Gastroesophageal sphincter (tissue), 4 donors: ENCODE results near the gene CALU. TPM values are rescaled to one million over a fixed set of nuclear protein-coding genes. Genes with fewer than 3 reads are reported as not detected.
A peak's percentile ranks its signal among the peaks of the same experiment; 100 is the strongest.

Experiments used
- ATAC-seq: fragments of 150-250 bp; one replicate; pipeline ENCODE4 v1.9.1; 2016; ENCODE audit warnings: mild to moderate bottlenecking, moderate library complexity
- H3K27ac ChIP-seq, 4 donors: fragments of 200-600 bp; sonication (generic) in 3 of 4; 1 replicate in 3 of 4; 2 replicates in 1 of 4; pipeline ENCODE4 v1.5.1; 2016 to 2019
- H3K27me3 ChIP-seq: fragments of 200-600 bp; sonication (generic); one replicate; pipeline ENCODE4 v1.5.1; 2019
- H3K36me3 ChIP-seq, 2 donors: fragments of 200-600 bp; sonication (generic); one replicate each; pipeline ENCODE4 v1.5.1; 2019; ENCODE audit warnings: control low read depth in 1 of 2
- H3K4me1 ChIP-seq, 3 donors: fragments of 200-600 bp; sonication (generic); 1 replicate in 2 of 3; 2 replicates in 1 of 3; pipeline ENCODE4 v1.5.1; 2016 to 2019; ENCODE audit warnings: control low read depth in 2 of 3
- H3K4me3 ChIP-seq, 2 donors: fragments of 200-600 bp; sonication (generic); one replicate each; pipeline ENCODE4 v1.5.1; 2019; ENCODE audit warnings: mild to moderate bottlenecking in 1 of 2, moderate library complexity in 1 of 2
- H3K9me3 ChIP-seq, 3 donors: fragments of 200-600 bp; sonication (generic); one replicate each; pipeline ENCODE4 v1.5.1; 2017 to 2019; ENCODE audit warnings: control low read depth in 2 of 3
- CTCF ChIP-seq, 4 experiments: fragments of 200-600 bp in 2 of 4; fragments of 450-650 bp in 2 of 4; sonication (generic) in 1 of 4; IDR thresholded peaks; one replicate each; pipeline ENCODE4 v1.5.1; 2017 to 2019; ENCODE audit warnings: antibody characterized with exemption in 4 of 4, mild to moderate bottlenecking in 2 of 4, moderate library complexity in 2 of 4
- EP300 ChIP-seq: sonication (generic); formaldehyde crosslinking; IDR thresholded peaks from one replicate; pipeline ENCODE4 v1.6.1; 2017; ENCODE audit warnings: antibody characterized with exemption, mild to moderate bottlenecking
- POLR2A ChIP-seq, 2 donors: fragments of 450-650 bp; IDR thresholded peaks; one replicate each; pipeline ENCODE4 v1.6.1; 2017; ENCODE audit warnings: antibody characterized with exemption in 2 of 2, mild to moderate bottlenecking in 2 of 2, moderate library complexity in 1 of 2
- POLR2AphosphoS5 ChIP-seq: sonication (generic); formaldehyde crosslinking; IDR thresholded peaks from one replicate; pipeline ENCODE4 v1.6.1; 2017; ENCODE audit warnings: antibody characterized with exemption
- WGBS, 2 donors: methylation state at CpG; one replicate each; pipeline ENCODE4 v1.1.5; 2018; ENCODE audit warnings: low coverage in 1 of 2; 5-methylcytosine and 5-hydroxymethylcytosine counted together
- total RNA-seq, 4 donors: library from RNA; depleted of rRNA; stranded (reverse); fragments of >200 nt; gene quantifications; one replicate each; pipeline ENCODE4 v1.1.0, GENCODE V29; 2016

The CALU gene
- total RNA-seq: 100 to 1,000 TPM; 146 to 274 (median 235) TPM

GRCh38 chr7:128739048-128739962 is at the start of gene CALU:
CALU (plus strand) TSS chr7:128739359; CDS start chr7:128748584, 9,225 bp downstream.
- Histone ChIP-seq H3K27ac (peak within 1 kb of the TSS; percentile 80 to 98 (median 92)), H3K27me3 (no peaks in the 10 kb centered on the region), H3K4me1 (peaks cover 7 to 53% (median 8%) of the 10 kb centered on the region in 3 donors), H3K9me3 (no peaks in the 10 kb centered on the region), H3K36me3 (no peaks in the 10 kb centered on the region), H3K4me3 (peak within 1 kb of the TSS; percentile 74 to 76)
- WGBS, 2 donors: 0 to 1% methylated on average over 16 to 24 of the region's 74 CpGs
- ATAC-seq: peak; percentile 99
- TF ChIP-seq EP300 (no peak), POLR2A (IDR thresholded peaks at IDR 0.05) (peak; percentile 89 to 93), CTCF (IDR thresholded peaks at IDR 0.05) (no peak), POLR2AphosphoS5 (peak; percentile 98)

GRCh38 chr7:128691227-128691626 is 47.9 kb upstream of the CALU start:
- WGBS, 2 donors: 57 to 63% methylated on average over 1 of the region's 1 CpG
- Histone ChIP-seq H3K4me3 (no peak overlapping the region), H3K9me3 (no peaks in the 10 kb centered on the region), H3K4me1 (no peaks in the 10 kb centered on the region), H3K27ac (no peak overlapping the region), H3K27me3 (peaks cover 25% of the 10 kb centered on the region), H3K36me3 (peaks cover 0 to 6% of the 10 kb centered on the region in 2 donors)
- TF ChIP-seq EP300: no peak
- no peak for TF ChIP-seq POLR2AphosphoS5
- TF ChIP-seq CTCF (IDR thresholded peaks at IDR 0.05): no peak
- TF ChIP-seq POLR2A (IDR thresholded peaks at IDR 0.05): no peak
- no peak for ATAC-seq

GRCh38 chr7:128692623-128693270 is 46.4 kb upstream of the CALU start:
- no peaks in the 10 kb centered on the region for H3K36me3 ChIP-seq
- TF ChIP-seq POLR2A (IDR thresholded peaks at IDR 0.05) (no peak), CTCF (IDR thresholded peaks at IDR 0.05) (no peak), POLR2AphosphoS5 (no peak), EP300 (no peak)
- H3K9me3 ChIP-seq: no peaks in the 10 kb centered on the region
- peaks cover 41% of the 10 kb centered on the region for H3K27me3 ChIP-seq
- no peak overlapping the region for H3K4me3 ChIP-seq
- 38 to 57% methylated on average over 6 to 7 of the region's 7 CpGs for WGBS, 2 donors
- H3K27ac ChIP-seq: no peak overlapping the region
- no peak for ATAC-seq
- H3K4me1 ChIP-seq: peaks cover 0 to 8% (median 5%) of the 10 kb centered on the region in 3 donors

- peaks cover 48% of the 10 kb centered on the region for H3K27me3 ChIP-seq
- H3K4me1 ChIP-seq: peaks cover 0 to 9% (median 5%) of the 10 kb centered on the region in 3 donors
- WGBS, 2 donors: 63 to 80% methylated on average over 1 to 16 of the region's 19 CpGs
- H3K36me3 ChIP-seq: no peaks in the 10 kb centered on the region
- H3K27ac ChIP-seq: no peak overlapping the region
- H3K4me3 ChIP-seq: no peak overlapping the region
- TF ChIP-seq EP300 (no peak), CTCF (IDR thresholded peaks at IDR 0.05) (no peak), POLR2AphosphoS5 (no peak), POLR2A (IDR thresholded peaks at IDR 0.05) (no peak)
- H3K9me3 ChIP-seq: no peaks in the 10 kb centered on the region
- no peak for ATAC-seq
These were observed 45.7 kb upstream of the CALU start for GRCh38 chr7:128693373-128694015.
